A673 (cell line): Measurements from ENCODE around the gene IL4R.

Experiments used
- EZH2 ChIP-seq: fragments of 200-600 bp; sonication (generic); IDR thresholded peaks from 2 replicates; pipeline ENCODE4 v1.6.1; 2017; ENCODE audit warnings: borderline replicate concordance, low read depth, mild to moderate bottlenecking, mixed read lengths, antibody characterized with exemption, low read length; ENCODE audit not compliant: poor library complexity, severe bottlenecking
- TF ChIP-seq, protein P1 (sequence below): fragments of 300-800, 200-600 bp; sonication (generic); conservative IDR thresholded peaks from 2 replicates; pipeline ENCODE4 v1.5.1; 2017; ENCODE audit warnings: low read depth, mild to moderate bottlenecking, antibody characterized with exemption, low read length, moderate library complexity, mixed read lengths

DNA sequence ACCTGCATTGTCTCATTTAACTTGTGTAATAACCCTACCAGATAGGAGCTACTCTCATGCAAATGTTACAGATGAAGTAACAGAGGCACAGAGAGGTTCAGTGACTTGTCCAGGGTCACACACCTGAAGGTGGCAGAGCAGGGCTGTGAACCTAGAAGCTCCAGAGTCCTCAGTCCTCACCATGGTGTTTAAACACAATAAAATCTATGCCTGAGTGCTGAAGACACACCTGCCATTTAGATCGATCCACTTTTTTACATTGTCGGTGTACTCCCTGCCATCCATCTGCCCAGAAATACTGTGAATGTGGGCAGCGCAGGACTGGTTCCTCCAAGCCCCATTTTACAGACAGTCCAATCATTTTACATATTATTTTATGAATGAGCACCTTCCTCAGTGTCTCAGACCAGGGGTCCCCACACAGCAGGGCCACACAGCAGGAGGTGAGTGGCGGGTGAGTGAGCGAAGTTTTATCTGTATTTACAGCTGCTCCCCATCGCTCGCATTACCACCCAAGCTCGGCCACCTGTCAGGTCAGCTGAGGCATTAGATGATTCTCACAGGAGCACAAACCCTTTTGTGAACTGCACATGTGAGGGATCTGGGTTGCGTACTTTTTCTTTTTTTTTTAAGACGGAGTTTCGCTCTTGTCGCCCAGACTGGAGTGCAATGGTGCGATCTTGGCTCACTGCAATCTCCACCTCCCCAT, 5.6 kb downstream of the IL4R start:
- TF ChIP-seq, protein P1, sequence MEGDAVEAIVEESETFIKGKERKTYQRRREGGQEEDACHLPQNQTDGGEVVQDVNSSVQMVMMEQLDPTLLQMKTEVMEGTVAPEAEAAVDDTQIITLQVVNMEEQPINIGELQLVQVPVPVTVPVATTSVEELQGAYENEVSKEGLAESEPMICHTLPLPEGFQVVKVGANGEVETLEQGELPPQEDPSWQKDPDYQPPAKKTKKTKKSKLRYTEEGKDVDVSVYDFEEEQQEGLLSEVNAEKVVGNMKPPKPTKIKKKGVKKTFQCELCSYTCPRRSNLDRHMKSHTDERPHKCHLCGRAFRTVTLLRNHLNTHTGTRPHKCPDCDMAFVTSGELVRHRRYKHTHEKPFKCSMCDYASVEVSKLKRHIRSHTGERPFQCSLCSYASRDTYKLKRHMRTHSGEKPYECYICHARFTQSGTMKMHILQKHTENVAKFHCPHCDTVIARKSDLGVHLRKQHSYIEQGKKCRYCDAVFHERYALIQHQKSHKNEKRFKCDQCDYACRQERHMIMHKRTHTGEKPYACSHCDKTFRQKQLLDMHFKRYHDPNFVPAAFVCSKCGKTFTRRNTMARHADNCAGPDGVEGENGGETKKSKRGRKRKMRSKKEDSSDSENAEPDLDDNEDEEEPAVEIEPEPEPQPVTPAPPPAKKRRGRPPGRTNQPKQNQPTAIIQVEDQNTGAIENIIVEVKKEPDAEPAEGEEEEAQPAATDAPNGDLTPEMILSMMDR: no peak
- no peak for TF ChIP-seq EZH2
